Colon (tissue), 2 donors: Measurements from ENCODE around the gene TERB2.
"Not testable (repeated sequence)": the region's sequence is repeated elsewhere in the genome, so short reads cannot be mapped to it uniquely, and the experiment has no call there.

Experiments
- FAIRE-seq: peaks from 2 replicates; lab custom pipeline; 2012; peaks lifted over from hg19 to GRCh38; lab: Jason Lieb, UNC
- donor health status: control.
- donor health status: control.

The TERB2 gene

GRCh38 chr15:45003731-45004410, 47.4 kb downstream of the TERB2 start:
- FAIRE-seq = not testable (repeated sequence)

- not testable (repeated sequence) for FAIRE-seq
Observed at GRCh38 chr15:45004590-45005175, 48.2 kb downstream of the TERB2 start.

GRCh38 chr15:45009046-45009445, 52.6 kb downstream of the TERB2 start:
- no peak for FAIRE-seq

- FAIRE-seq = not testable (repeated sequence)
Observed at GRCh38 chr15:45015114-45015513, 58.6 kb downstream of the TERB2 start.

GRCh38 chr15:45020222-45020900, 63.9 kb downstream of the TERB2 start:
- FAIRE-seq = not testable (repeated sequence)

GRCh38 chr15:45020901-45021259, 64.4 kb downstream of the TERB2 start:
- FAIRE-seq = not testable (repeated sequence)

GRCh38 chr15:45021348-45021747, 64.9 kb downstream of the TERB2 start:
- FAIRE-seq = no peak

- no peak for FAIRE-seq
Observed at GRCh38 chr15:45022871-45023658, 66.6 kb downstream of the TERB2 start, which contains the start of gene SORD. TSS of gene SORD (plus strand) at chr15:45023195. CDS start at chr15:45023284, 89 bp downstream.

- no peak for FAIRE-seq
Observed at GRCh38 chr15:45023659-45024225, 67.3 kb downstream of the TERB2 start.

- FAIRE-seq = not testable (repeated sequence)
Observed at GRCh38 chr15:45024649-45025048, 68.2 kb downstream of the TERB2 start.

GRCh38 chr15:45025627-45026026, 69.1 kb downstream of the TERB2 start:
- not testable (repeated sequence) for FAIRE-seq

GRCh38 chr15:45026651-45027190, 70.2 kb downstream of the TERB2 start:
- no peak for FAIRE-seq

- no peak for FAIRE-seq
Observed at GRCh38 chr15:45027220-45027619, 70.7 kb downstream of the TERB2 start.
